Fibroblast of pulmonary artery (primary cell): ENCODE data around the gene MB.
A peak's percentile ranks its signal among the peaks of the same experiment; 100 is the strongest.

Experiments
- DNase-seq: peaks from one replicate; pipeline ENCODE4 v3.0.0-alpha.2; 2010; ENCODE audit warnings: low read depth
- H3K4me3 ChIP-seq: replicated peaks from 2 replicates; pipeline ENCODE4 v1.5.1; 2011; ENCODE audit warnings: low read depth, mild to moderate bottlenecking, control low read depth, low read length, moderate library complexity
- CTCF ChIP-seq: IDR thresholded peaks from 2 replicates; pipeline ENCODE4 v1.5.1; 2011; ENCODE audit warnings: mild to moderate bottlenecking, control low read depth, low read length, inconsistent platforms; ENCODE audit errors: missing control alignments

The MB gene

GRCh38 chr22:35582861-35583670 lies 34.1 kb downstream of the MB start:
- DNase-seq: peak; percentile 70
- no peak overlapping the region for H3K4me3 ChIP-seq
- peak; percentile 90 for TF ChIP-seq CTCF

DNA sequence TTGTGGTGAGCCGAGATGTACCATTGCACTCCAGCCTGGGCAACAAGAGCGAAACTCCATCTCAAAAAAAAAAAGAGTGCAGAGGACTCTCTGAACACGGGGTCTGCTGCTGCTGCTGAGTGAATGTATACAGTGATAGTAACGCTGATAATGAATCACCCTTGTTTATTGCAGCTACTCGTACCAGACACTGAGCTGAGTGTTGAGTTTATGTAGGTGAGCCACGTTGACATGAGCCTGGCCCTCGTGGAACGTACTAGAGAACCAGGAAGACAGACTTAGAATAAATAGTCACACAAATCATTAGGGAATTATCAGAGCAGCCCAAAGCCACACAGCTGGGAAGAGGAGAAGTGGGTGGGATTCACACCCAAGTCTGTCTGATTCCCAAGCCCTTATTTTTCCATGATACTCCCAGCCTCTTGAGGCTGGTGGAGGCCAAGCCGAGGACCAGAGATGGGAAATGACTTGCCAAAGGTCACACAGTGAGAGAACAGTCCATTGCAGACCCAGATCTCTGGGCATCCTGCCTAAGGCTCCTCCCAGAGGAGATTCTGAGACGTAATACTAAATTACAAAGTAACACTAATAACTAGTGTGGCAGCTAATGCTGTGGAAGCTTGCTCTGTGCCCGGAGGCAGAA lies 34.8 kb downstream of the MB start:
- DNase-seq: no peak
- TF ChIP-seq CTCF: no peak
- no peak overlapping the region for H3K4me3 ChIP-seq

GRCh38 chr22:35581023-35581413 lies 36.1 kb downstream of the MB start:
- no peak for DNase-seq
- TF ChIP-seq CTCF: no peak
- no peak overlapping the region for H3K4me3 ChIP-seq

- H3K4me3 ChIP-seq: no peak overlapping the region
- TF ChIP-seq CTCF: no peak
- no peak for DNase-seq
Measured at GRCh38 chr22:35580351-35581022, 36.6 kb downstream of the MB start.

- no peak overlapping the region for H3K4me3 ChIP-seq
- TF ChIP-seq CTCF: no peak
- no peak for DNase-seq
Measured at GRCh38 chr22:35578836-35579575, 38.1 kb downstream of the MB start.

GRCh38 chr22:35577799-35578659 lies 39.1 kb downstream of the MB start:
- no peak for TF ChIP-seq CTCF
- DNase-seq: no peak
- H3K4me3 ChIP-seq: no peak overlapping the region
